Osteoblast (primary cell): ENCODE results near the gene MAS1L. TPM values are rescaled to one million over a fixed set of nuclear protein-coding genes. Genes with fewer than 3 reads are reported as not detected.

Experiments
- DNase-seq: peaks from one replicate; pipeline ENCODE4 v3.0.0; 2011; ENCODE audit warnings: low spot score, mixed read lengths; ENCODE audit not compliant: insufficient read length; ENCODE audit errors: missing footprints
- H2AFZ ChIP-seq: 2 replicates; pipeline ENCODE4 v1.6.0; 2011; ENCODE audit warnings: mild to moderate bottlenecking, low read length
- H3K27ac ChIP-seq: 2 replicates; pipeline ENCODE4 v1.5.1; 2011; ENCODE audit warnings: mild to moderate bottlenecking, low read depth, low read length, moderate library complexity
- H3K27me3 ChIP-seq: 2 replicates; pipeline ENCODE4 v1.6.0; 2012; ENCODE audit warnings: mild to moderate bottlenecking, control low read depth, inconsistent platforms, low read length, moderate library complexity; ENCODE audit not compliant: insufficient read depth
- H3K36me3 ChIP-seq: 2 replicates; pipeline ENCODE4 v1.5.1; 2011; ENCODE audit warnings: mild to moderate bottlenecking, low read length, control low read depth, moderate library complexity; ENCODE audit not compliant: insufficient read depth
- H3K4me1 ChIP-seq: 2 replicates; pipeline ENCODE4 v1.5.1; 2011; ENCODE audit warnings: mild to moderate bottlenecking, low read length, control low read depth, moderate library complexity; ENCODE audit not compliant: insufficient read depth
- H3K4me2 ChIP-seq: 2 replicates; pipeline ENCODE4 v1.6.0; 2011; ENCODE audit warnings: mild to moderate bottlenecking, low read length; ENCODE audit not compliant: insufficient read depth
- H3K4me3 ChIP-seq: fragments of 200-600 bp; sonication (generic); 3 replicates; pipeline ENCODE4 v1.5.1; 2012; ENCODE audit warnings: mild to moderate bottlenecking, low read length, inconsistent platforms; ENCODE audit not compliant: insufficient read depth
- H3K79me2 ChIP-seq: 2 replicates; pipeline ENCODE4 v1.6.0; 2012; ENCODE audit warnings: mild to moderate bottlenecking, low read length, control low read depth, inconsistent platforms; ENCODE audit not compliant: insufficient read depth
- H3K9me3 ChIP-seq: 2 replicates; pipeline ENCODE4 v1.5.1; 2011; ENCODE audit warnings: low read depth, low read length, control low read depth
- H4K20me1 ChIP-seq: 2 replicates; pipeline ENCODE4 v1.6.0; 2012; ENCODE audit warnings: mild to moderate bottlenecking, low read length, control low read depth; ENCODE audit not compliant: insufficient read depth
- CTCF ChIP-seq: IDR thresholded peaks from 2 replicates; pipeline ENCODE4 v1.5.1; 2011; ENCODE audit warnings: mild to moderate bottlenecking, low read depth, low read length, moderate library complexity; ENCODE audit errors: extremely low read depth
- total RNA-seq: library from RNA; depleted of rRNA; stranded (reverse); fragments of >200 nt; gene quantifications from 2 replicates; pipeline ENCODE4 v1.2.3, GENCODE V29; 2012

Gene MAS1L
- total RNA-seq, 1 donor, result not detected

- no peaks in the 10 kb centered on the region for H3K27me3 ChIP-seq
- DNase-seq, result no peak
Observed at GRCh38 chr6:29496961-29497360, 9.2 kb upstream of the MAS1L start.

GRCh38 chr6:29495571-29495970 is 7.8 kb upstream of the MAS1L start:
- no peaks in the 10 kb centered on the region for H4K20me1 ChIP-seq
- H3K27ac ChIP-seq, result no peak overlapping the region
- no peak overlapping the region for H3K4me2 ChIP-seq
- no peaks in the 10 kb centered on the region for H3K27me3 ChIP-seq
- no peaks in the 10 kb centered on the region for H3K79me2 ChIP-seq
- no peak overlapping the region for H2AFZ ChIP-seq
- TF ChIP-seq CTCF, result no peak
- no peaks in the 10 kb centered on the region for H3K36me3 ChIP-seq
- no peak for DNase-seq
- H3K4me1 ChIP-seq, result no peaks in the 10 kb centered on the region
- no peak overlapping the region for H3K4me3 ChIP-seq
- H3K9me3 ChIP-seq, result no peaks in the 10 kb centered on the region

More at GRCh38 chr6:29496961-29497360, 9.2 kb upstream of the MAS1L start:
- Histone ChIP-seq H3K36me3 (no peaks in the 10 kb centered on the region), H3K4me3 (no peak overlapping the region), H3K9me3 (no peaks in the 10 kb centered on the region), H3K27ac (no peak overlapping the region), H4K20me1 (no peaks in the 10 kb centered on the region), H3K4me1 (no peaks in the 10 kb centered on the region), H3K79me2 (no peaks in the 10 kb centered on the region), H2AFZ (no peak overlapping the region), H3K4me2 (no peak overlapping the region)
- TF ChIP-seq CTCF, result no peak

- H3K4me1 ChIP-seq, result no peaks in the 10 kb centered on the region
- H3K4me3 ChIP-seq, result no peak overlapping the region
- H3K9me3 ChIP-seq, result no peaks in the 10 kb centered on the region
- H3K27ac ChIP-seq, result no peak overlapping the region
- H3K4me2 ChIP-seq, result no peak overlapping the region
- H4K20me1 ChIP-seq, result no peaks in the 10 kb centered on the region
- H3K36me3 ChIP-seq, result no peaks in the 10 kb centered on the region
- TF ChIP-seq CTCF, result no peak
- H2AFZ ChIP-seq, result no peak overlapping the region
- no peak for DNase-seq
- no peaks in the 10 kb centered on the region for H3K27me3 ChIP-seq
- no peaks in the 10 kb centered on the region for H3K79me2 ChIP-seq
Observed at GRCh38 chr6:29494131-29494530, 6.4 kb upstream of the MAS1L start.

GRCh38 chr6:29493261-29493660 is 5.5 kb upstream of the MAS1L start:
- TF ChIP-seq CTCF, result no peak
- H3K4me2 ChIP-seq, result no peak overlapping the region
- no peaks in the 10 kb centered on the region for H3K9me3 ChIP-seq
- no peak overlapping the region for H2AFZ ChIP-seq
- no peaks in the 10 kb centered on the region for H3K27me3 ChIP-seq
- no peaks in the 10 kb centered on the region for H3K36me3 ChIP-seq
- H3K27ac ChIP-seq, result no peak overlapping the region
- H3K4me1 ChIP-seq, result no peaks in the 10 kb centered on the region
- no peak for DNase-seq
- no peaks in the 10 kb centered on the region for H4K20me1 ChIP-seq
- no peaks in the 10 kb centered on the region for H3K79me2 ChIP-seq
- no peak overlapping the region for H3K4me3 ChIP-seq
